Measurements from ENCODE around the gene SYNE3. TPM values are rescaled to one million over a fixed set of nuclear protein-coding genes. Genes with fewer than 3 reads are reported as not detected.

The SYNE3 gene
- total and polyA plus RNA-seq, 10 donors = 1.4 to 34.5 (median 27.5) TPM

GRCh38 chr14:95521001-95521400, 4.6 kb upstream of the SYNE3 start:
- no peak for TF ChIP-seq POLR2AphosphoS5 (IDR thresholded peaks at IDR 0.05)
- TF ChIP-seq CTCF (IDR thresholded peaks at IDR 0.05 in 8 of 11, conservative IDR thresholded peaks at IDR 0.05 in 3 of 11) = no peak
- TF ChIP-seq POLR2A (IDR thresholded peaks at IDR 0.05) = no peak
- 90 to 98% (median 92%) methylated on average over 4 of the region's 4 CpGs for WGBS, 5 donors
- intact Hi-C loops (cut with DNase I; ENCODE audit: low total_unique reads) = no loop called here
- Histone ChIP-seq H3K4me1 (peaks cover 45 to 97% (median 78%) of the 10 kb centered on the region in 6 donors), H3K9me3 (no peaks in the 10 kb centered on the region), H3K27me3 (replicated peaks in 1 of 7) (no peaks in the 10 kb centered on the region), H3K4me3 (no peak overlapping the region), H3K27ac (peak overlapping the region in 2 of 8 donors; percentile 95 to 97), H3K36me3 (no peaks in the 10 kb centered on the region)
- no peak for DNase-seq

- 51 to 63% (median 58%) methylated on average over 3 of the region's 3 CpGs for WGBS, 5 donors
Observed at GRCh38 chr14:95520346-95520745, 3.9 kb upstream of the SYNE3 start.

GRCh38 chr14:95519699-95520098, 3.2 kb upstream of the SYNE3 start:
- Histone ChIP-seq H3K4me1 (peaks cover 57 to 98% (median 86%) of the 10 kb centered on the region in 6 donors), H3K4me3 (peak overlapping the region in 3 of 8 donors; percentile 5 to 47 (median 6)), H3K9me3 (no peaks in the 10 kb centered on the region), H3K36me3 (no peaks in the 10 kb centered on the region), H3K27ac (peak overlapping the region; percentile 67 to 97 (median 93)), H3K27me3 (replicated peaks in 1 of 7) (no peaks in the 10 kb centered on the region)
- WGBS, 5 donors = 3 to 11% (median 5%) methylated on average over 6 of the region's 6 CpGs
- peak; percentile 87 for DNase-seq
- intact Hi-C loops (cut with DNase I; ENCODE audit: low total_unique reads) = no loop called here
- TF ChIP-seq POLR2AphosphoS5 (IDR thresholded peaks at IDR 0.05) (peak in 1 of 3 donors; percentile 87), CTCF (IDR thresholded peaks at IDR 0.05 in 8 of 11, conservative IDR thresholded peaks at IDR 0.05 in 3 of 11) (peak in 1 of 11 experiments; percentile 13), POLR2A (IDR thresholded peaks at IDR 0.05) (no peak)

More at GRCh38 chr14:95520346-95520745, 3.9 kb upstream of the SYNE3 start:
- H3K4me1 ChIP-seq = peaks cover 51 to 98% (median 82%) of the 10 kb centered on the region in 6 donors
- TF ChIP-seq POLR2A (IDR thresholded peaks at IDR 0.05) = no peak
- TF ChIP-seq POLR2AphosphoS5 (IDR thresholded peaks at IDR 0.05) = no peak
- TF ChIP-seq CTCF (IDR thresholded peaks at IDR 0.05 in 8 of 11, conservative IDR thresholded peaks at IDR 0.05 in 3 of 11) = no peak
- H3K27ac ChIP-seq = peak overlapping the region; percentile 67 to 97 (median 93)
- no peaks in the 10 kb centered on the region for H3K27me3 ChIP-seq (replicated peaks in 1 of 7)
- DNase-seq = no peak
- peak overlapping the region in 3 of 8 donors; percentile 5 to 47 (median 6) for H3K4me3 ChIP-seq
- no peaks in the 10 kb centered on the region for H3K36me3 ChIP-seq
- H3K9me3 ChIP-seq = no peaks in the 10 kb centered on the region
- intact Hi-C loops (cut with DNase I; ENCODE audit: low total_unique reads) = no loop called here

- peak overlapping the region in 1 of 8 donors; percentile 16 for H3K4me3 ChIP-seq
- intact Hi-C loops (cut with DNase I; ENCODE audit: low total_unique reads) = no loop called here
- no peaks in the 10 kb centered on the region for H3K27me3 ChIP-seq (replicated peaks in 1 of 7)
- TF ChIP-seq POLR2A (IDR thresholded peaks at IDR 0.05) (no peak), CTCF (IDR thresholded peaks at IDR 0.05 in 8 of 11, conservative IDR thresholded peaks at IDR 0.05 in 3 of 11) (no peak), POLR2AphosphoS5 (IDR thresholded peaks at IDR 0.05) (peak in 1 of 3 donors; percentile 53)
- WGBS, 5 donors = 36 to 56% (median 45%) methylated on average over 8 of the region's 8 CpGs
- DNase-seq = peak; percentile 58
- H3K4me1 ChIP-seq = peaks cover 57 to 98% (median 86%) of the 10 kb centered on the region in 6 donors
- no peaks in the 10 kb centered on the region for H3K9me3 ChIP-seq
- H3K27ac ChIP-seq = peak overlapping the region; percentile 67 to 97 (median 93)
- no peaks in the 10 kb centered on the region for H3K36me3 ChIP-seq
Observed at GRCh38 chr14:95518045-95518751, 1.7 kb upstream of the SYNE3 start.

Measured in spleen (tissue), 11 donors.